ENCODE measurements around the gene CELF2.

The CELF2 gene

GRCh38 chr10:11242443-11243387, 225.0 kb downstream of the CELF2 start:
- no peak for DNase-seq (ENCODE audit: low read depth)
- H3K4me3 ChIP-seq (ENCODE audit: low read depth, low read length) = no peak overlapping the region
- in situ Hi-C loops (cut with HindIII; ENCODE audit: low sequenced_read_pairs) = no loop called here
- TF ChIP-seq CTCF (IDR thresholded peaks at IDR 0.05; ENCODE audit: low read depth, low read length, missing control alignments) = no peak

GRCh38 chr10:11243425-11244222, 226.0 kb downstream of the CELF2 start:
- no peak for TF ChIP-seq CTCF (IDR thresholded peaks at IDR 0.05; ENCODE audit: low read depth, low read length, missing control alignments)
- in situ Hi-C loops (cut with HindIII; ENCODE audit: low sequenced_read_pairs) = no loop called here
- H3K4me3 ChIP-seq (ENCODE audit: low read depth, low read length) = no peak overlapping the region
- no peak for DNase-seq (ENCODE audit: low read depth)

GRCh38 chr10:11245095-11245479, 227.4 kb downstream of the CELF2 start:
- no peak for TF ChIP-seq CTCF (IDR thresholded peaks at IDR 0.05; ENCODE audit: low read depth, low read length, missing control alignments)
- no peak for DNase-seq (ENCODE audit: low read depth)
- in situ Hi-C loops (cut with HindIII; ENCODE audit: low sequenced_read_pairs) = no loop called here
- H3K4me3 ChIP-seq (ENCODE audit: low read depth, low read length) = no peak overlapping the region

GRCh38 chr10:11245510-11245909, 227.8 kb downstream of the CELF2 start:
- TF ChIP-seq CTCF (IDR thresholded peaks at IDR 0.05; ENCODE audit: low read depth, low read length, missing control alignments) = no peak
- no peak for DNase-seq (ENCODE audit: low read depth)
- in situ Hi-C loops (cut with HindIII; ENCODE audit: low sequenced_read_pairs) = no loop called here
- no peak overlapping the region for H3K4me3 ChIP-seq (ENCODE audit: low read depth, low read length)

GRCh38 chr10:11245981-11246590, 228.4 kb downstream of the CELF2 start:
- TF ChIP-seq CTCF (IDR thresholded peaks at IDR 0.05; ENCODE audit: low read depth, low read length, missing control alignments) = no peak
- no peak overlapping the region for H3K4me3 ChIP-seq (ENCODE audit: low read depth, low read length)
- in situ Hi-C loops (cut with HindIII; ENCODE audit: low sequenced_read_pairs) = no loop called here
- DNase-seq (ENCODE audit: low read depth) = no peak

- in situ Hi-C loops (cut with HindIII; ENCODE audit: low sequenced_read_pairs) = no loop called here
- no peak for DNase-seq (ENCODE audit: low read depth)
- TF ChIP-seq CTCF (IDR thresholded peaks at IDR 0.05; ENCODE audit: low read depth, low read length, missing control alignments) = no peak
- H3K4me3 ChIP-seq (ENCODE audit: low read depth, low read length) = no peak overlapping the region
Observed at GRCh38 chr10:11246752-11247467, 229.2 kb downstream of the CELF2 start.
